A549 treated with AZD9567 at 1 μM for 4 hours (cell line): ENCODE data around the gene MAT2B. TPM values are rescaled to one million over a fixed set of nuclear protein-coding genes. Genes with fewer than 3 reads are reported as not detected.

Experiments
- total RNA-seq: library from RNA; stranded (reverse); fragments of 200-300 nt; extraction: Qiagen RNA extraction; gene quantifications from 5 replicates; pipeline ENCODE4 v1.2.3, GENCODE V29; 2022; ENCODE audit not compliant: insufficient read depth

MAT2B gene
- 42.2 to 63.8 TPM (median 50.7 TPM) in 5 replicates for total RNA-seq

GRCh38 chr5:163505368-163506094 lies at the start of gene MAT2B:
MAT2B (plus strand) TSS chr5:163505619; CDS start chr5:163505687, 68 bp downstream.

GRCh38 chr5:163459819-163460561 lies 45.4 kb upstream of the MAT2B start, which contains the start of gene NUDCD2:
NUDCD2 (minus strand) TSS chr5:163460102; CDS start chr5:163460050, 52 bp downstream.

GRCh38 chr5:163460562-163461171 lies 44.8 kb upstream of the MAT2B start, which contains the start of gene HMMR:
HMMR (plus strand) TSS chr5:163460632; CDS start chr5:163460693, 61 bp downstream.

Other genes starting within 250 kb of the MAT2B start
- gene CCNG1, start 68.0 kb upstream of the MAT2B start, total RNA-seq: 64.0 to 77.5 TPM (median 69.0 TPM) in 5 replicates
- 30.1 to 54.3 TPM (median 35.5 TPM) in 5 replicates for gene NUDCD2, start 45.5 kb upstream of the MAT2B start, total RNA-seq
- gene HMMR, start 45.0 kb upstream of the MAT2B start, total RNA-seq: 22.4 to 27.6 TPM (median 26.5 TPM) in 5 replicates